VCaP (cell line): ENCODE measurements around the gene OLFM2.

Source experiments
- H3K27ac ChIP-seq: fragments of 450-650 bp; 2 replicates; pipeline ENCODE4 v1.5.1; 2017
- TF ChIP-seq, protein P1 (sequence below): fragments of 450-650 bp; conservative IDR thresholded peaks from 2 replicates; pipeline ENCODE4 v1.5.1; 2017; ENCODE audit warnings: mild to moderate bottlenecking, moderate library complexity

The OLFM2 gene

DNA sequence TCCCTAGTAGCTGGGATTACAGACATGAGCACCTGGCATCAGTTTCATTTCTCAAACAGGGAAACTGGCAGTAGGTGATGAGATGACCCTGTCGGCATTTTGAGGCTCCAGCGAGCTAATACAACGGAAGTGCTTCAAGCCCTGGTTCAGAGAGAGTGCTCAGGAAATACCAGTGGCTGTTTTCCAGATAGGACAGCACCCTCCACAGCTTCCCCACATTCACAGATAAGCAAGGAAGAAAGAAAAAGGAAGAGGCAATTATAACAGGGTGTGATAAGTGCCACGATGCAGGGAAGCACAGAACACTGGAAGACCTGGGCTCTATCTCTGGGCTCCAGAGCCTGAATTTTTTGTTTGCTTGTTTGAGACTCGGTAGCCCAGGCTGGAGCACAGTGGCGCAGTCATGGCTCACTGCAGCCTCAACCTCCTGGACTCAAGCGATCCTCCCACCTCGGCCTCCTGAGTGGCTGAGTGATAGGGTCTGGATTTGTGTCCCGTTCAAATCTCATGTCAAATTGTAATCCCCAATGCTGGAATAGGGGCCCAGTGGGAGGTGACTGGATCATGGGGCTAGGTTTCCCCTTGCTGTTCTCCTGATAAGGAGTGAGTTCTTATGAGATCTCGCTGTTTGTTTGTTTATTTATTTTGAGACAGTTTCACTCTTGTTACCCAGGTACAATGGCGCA lies 57.7 kb downstream of the OLFM2 start:
- no peak overlapping the region for H3K27ac ChIP-seq
- TF ChIP-seq, protein P1, sequence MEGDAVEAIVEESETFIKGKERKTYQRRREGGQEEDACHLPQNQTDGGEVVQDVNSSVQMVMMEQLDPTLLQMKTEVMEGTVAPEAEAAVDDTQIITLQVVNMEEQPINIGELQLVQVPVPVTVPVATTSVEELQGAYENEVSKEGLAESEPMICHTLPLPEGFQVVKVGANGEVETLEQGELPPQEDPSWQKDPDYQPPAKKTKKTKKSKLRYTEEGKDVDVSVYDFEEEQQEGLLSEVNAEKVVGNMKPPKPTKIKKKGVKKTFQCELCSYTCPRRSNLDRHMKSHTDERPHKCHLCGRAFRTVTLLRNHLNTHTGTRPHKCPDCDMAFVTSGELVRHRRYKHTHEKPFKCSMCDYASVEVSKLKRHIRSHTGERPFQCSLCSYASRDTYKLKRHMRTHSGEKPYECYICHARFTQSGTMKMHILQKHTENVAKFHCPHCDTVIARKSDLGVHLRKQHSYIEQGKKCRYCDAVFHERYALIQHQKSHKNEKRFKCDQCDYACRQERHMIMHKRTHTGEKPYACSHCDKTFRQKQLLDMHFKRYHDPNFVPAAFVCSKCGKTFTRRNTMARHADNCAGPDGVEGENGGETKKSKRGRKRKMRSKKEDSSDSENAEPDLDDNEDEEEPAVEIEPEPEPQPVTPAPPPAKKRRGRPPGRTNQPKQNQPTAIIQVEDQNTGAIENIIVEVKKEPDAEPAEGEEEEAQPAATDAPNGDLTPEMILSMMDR: no peak

DNA sequence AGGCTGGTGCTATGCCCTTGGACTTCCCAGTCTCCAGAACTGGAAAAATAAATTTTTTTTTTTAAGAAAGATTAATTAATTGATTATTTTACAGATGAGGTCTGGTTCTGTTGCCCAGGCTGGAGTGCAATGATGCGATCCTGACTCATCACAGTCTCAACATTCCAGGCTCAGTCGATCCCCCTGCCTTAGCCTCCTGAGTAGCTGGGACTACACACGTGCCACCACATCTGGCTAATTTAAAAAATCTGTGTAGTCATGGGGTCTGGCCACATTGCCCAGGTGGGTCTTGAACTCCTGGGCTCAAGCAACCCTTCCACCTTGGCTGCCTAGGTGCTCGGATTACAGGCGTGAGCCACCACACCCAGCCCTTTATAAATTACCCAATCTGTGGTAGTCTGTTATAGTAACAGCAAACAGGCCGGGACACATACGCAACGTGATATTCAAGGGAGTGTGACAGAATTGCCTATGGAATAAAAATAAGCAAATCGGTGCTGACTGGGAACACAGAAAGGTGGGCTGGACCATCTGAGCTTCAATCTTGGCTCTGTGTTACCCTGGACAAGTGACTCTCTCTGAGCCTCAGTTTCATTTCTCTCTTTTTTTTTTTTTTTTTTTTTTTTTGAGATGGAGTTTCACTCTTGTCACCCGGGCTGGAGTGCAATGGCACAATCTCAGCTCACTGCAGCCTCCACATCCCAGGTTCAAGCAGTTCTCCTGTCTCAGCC lies 58.4 kb downstream of the OLFM2 start:
- TF ChIP-seq, protein P1: no peak
- H3K27ac ChIP-seq: no peak overlapping the region

DNA sequence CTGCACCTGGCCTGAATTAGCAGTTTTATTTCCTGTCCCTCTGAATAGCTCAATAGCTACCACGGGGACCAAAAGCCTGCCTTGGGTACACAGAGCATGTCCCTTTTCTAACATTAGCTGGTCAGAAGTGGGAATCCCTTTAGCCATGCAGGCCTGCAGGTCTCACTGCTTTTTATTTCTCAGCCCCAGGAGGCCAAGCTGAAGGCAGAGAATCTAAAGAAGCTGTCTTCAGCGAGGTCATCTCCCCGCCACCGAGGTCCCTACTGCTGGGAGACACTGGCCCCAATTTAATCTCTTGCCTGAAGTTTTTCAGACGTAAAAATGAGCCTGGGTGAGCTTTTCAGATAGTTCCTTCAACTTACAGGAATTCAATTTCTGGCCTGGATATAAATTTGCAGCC lies 60.5 kb downstream of the OLFM2 start:
- no peak overlapping the region for H3K27ac ChIP-seq
- TF ChIP-seq, protein P1: no peak

DNA sequence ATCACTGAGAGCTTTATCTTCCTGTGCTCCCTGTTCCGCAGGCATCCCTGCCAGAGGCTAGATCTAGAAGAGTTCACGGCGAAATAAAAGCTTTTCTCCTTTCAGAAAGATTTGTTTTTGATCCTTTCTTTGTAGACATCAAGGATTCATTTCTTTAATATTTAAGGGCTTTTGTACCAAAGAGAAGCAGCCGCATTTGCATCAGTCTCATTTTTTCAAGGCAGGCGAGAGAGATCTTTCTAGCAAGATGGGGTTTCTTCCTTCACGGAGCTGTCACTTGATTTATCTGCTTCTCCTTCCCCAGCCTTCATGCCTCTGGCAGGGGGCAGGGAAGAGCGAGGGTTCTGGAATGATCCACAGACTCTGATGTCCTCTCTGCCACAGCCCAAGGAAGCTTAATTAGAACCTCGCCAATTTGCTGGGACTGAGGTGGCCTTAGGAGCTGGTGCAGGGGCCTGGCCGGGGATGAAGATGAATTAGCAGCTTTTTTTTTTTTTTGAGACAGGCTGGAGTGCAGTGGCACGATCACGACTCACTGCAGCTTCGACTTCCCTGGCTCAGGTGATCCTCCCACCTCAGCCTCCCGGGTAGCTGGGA lies 61.2 kb downstream of the OLFM2 start:
- TF ChIP-seq, protein P1: no peak
- H3K27ac ChIP-seq: no peak overlapping the region

DNA sequence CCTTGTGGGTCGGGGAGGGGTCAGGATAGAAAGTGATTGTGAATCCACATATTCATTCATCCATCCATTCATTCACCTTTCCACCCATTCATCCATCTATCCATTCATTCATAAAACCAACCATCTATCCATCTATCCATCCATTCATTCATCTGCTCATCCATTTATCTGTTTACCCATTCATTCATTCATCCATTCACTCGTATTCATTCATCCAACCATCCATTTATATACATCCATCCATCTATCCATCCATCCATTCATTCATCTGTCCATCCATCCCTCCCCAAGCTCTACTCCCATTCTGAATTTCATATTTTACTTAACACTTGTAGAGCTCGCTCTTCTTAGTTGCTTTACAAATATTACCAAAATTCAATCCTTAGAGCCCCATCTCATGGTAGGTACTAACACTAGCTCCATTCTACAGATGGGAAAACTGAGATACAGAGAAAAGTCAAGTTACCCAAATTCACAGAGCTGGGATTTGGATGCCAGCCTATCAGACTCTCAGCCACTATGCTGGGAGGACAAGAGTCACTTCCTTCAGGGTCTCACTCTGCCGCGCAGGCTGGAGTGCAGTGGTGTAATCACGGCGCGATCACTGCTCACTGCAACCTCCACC lies 63.6 kb downstream of the OLFM2 start:
- peak overlapping the region; percentile 84 for H3K27ac ChIP-seq
- TF ChIP-seq, protein P1: no peak

DNA sequence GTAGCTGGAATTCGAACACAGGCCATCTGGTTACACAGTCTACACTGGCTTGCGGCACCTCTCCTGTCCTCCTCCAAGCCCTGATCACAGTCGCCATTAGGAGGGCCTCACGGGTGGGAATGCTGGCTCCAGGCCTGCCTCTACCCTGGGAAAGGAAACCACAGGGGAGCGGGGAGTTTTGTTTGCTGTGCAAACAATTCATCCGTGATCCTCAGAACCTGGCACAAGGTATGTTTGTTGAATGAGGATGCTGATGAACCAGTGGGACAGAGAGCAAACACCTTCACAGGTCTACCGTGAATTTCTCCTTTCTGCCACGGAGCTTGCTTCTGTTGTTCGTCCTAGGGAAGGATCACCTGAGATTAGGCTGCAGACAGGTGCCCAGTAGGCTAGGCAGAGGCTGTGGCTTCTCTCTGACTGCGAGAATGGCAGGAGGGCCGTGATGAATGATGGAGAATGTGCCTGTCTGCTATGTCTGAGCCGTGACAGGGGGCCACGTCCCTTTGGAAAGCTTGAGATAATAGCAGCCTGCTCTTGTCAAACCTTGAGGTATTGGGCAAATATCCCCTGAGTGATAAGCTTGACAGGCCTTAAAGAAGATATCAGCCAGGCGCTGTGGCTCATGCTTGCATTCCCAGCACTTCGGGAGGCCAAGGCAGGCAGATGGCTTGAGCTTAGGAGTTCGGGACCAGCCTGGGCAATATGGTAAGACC lies 64.5 kb downstream of the OLFM2 start:
- peak overlapping the region; percentile 84 for H3K27ac ChIP-seq
- TF ChIP-seq, protein P1: no peak
